GM21825 (cell line): Measurements from ENCODE around the gene AFF2.

Source experiments
- ATAC-seq: cut with Tn5 transposase; IDR thresholded peaks from one replicate; pipeline ENCODE4 v1.9.1; 2021; ENCODE audit warnings: mild to moderate bottlenecking, moderate library complexity; ENCODE audit not compliant: unreplicated experiment

AFF2 gene

DNA sequence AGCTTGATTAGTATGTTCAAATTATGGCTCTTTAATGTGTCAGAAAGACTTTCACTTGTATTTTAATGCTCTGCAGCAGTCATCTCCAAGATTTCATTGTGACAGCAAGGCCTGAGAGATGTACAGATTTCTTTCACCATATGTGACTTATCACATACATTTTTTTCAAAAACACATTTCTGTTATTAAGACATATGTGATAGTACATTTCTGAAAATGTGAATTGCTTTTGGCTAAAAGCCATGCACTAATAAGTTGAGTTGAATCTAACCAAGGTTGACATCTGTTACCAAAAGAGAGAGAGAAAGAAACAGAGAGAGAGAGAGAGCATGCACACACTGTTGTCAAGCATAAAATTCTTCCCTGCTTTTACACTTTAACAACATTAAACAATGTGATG, 409.3 kb downstream of the AFF2 start:
- ATAC-seq: no peak

DNA sequence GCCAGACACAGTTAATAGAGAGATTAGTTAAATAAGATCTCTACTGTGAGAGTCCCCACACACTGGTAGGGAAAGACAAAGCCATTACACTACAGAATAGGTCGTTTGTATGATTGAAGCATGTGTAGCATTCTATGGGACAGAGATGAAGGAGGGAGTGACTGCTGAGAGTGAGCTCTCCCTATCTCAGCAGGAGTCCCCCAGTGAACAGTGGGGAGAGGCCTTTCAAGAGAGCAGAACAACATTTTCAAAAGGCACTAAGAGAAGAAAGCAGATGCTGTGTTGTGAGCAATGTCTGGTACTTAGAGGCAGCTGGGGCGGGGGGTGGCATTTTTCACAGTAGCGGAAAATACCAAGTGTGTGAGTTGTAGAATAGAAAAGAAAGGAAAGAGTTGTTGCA, 413.6 kb downstream of the AFF2 start:
- no peak for ATAC-seq

DNA sequence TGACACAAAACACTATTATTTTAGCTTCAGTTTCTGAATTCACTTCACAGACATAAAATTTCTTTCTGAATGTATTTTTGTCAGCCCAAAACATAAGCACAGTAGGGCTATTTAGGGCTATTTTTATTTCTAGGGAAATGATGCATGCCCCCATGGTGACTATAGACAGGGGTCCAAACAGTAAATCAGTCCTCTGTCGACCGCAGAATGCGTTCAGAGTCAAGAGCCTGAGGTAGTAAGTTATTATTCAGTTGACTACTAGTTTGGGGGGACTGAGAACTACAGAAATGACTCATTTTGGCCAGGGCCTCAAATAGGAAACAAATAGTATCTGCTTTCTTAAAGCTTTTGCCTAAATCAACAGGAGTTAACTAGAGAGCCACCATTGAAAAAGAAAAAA, 414.4 kb downstream of the AFF2 start:
- ATAC-seq: peak; percentile 83

DNA sequence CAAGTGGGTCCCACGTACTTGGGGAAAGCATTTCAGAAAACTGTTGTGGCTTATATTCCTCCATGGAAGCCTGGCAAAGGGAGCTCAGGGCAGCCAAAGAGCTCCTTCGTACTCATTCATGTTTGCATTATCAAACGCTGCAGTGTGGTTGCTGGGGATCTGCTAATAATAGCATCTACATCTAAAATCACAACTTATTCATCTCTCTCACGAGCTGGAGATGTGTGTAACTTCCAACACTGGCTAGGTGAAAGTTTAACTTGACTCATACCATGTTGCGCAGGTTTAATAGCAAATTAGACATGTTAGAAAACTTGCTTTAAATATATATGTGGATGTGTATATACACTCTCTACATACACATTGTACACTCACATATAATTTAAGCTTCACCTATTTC, 415.1 kb downstream of the AFF2 start:
- no peak for ATAC-seq

DNA sequence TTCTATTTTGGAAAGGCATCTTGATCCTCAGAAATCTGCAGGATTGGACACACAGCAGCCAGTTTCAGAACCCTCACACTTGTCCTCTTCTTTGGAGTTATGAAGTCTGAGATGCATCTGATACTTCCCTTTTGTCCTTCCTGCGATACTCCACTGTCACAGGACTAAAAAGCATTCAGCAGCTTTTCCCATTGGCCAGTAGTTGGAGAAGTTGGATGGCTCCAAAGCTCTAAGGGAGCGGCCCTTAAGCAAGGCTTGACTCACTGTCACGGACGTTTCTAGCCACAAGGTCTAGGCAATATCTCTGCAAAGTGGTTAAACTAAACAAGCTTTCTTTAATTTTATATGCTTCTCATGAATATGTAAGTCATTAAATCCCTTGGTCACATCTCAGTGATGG, 417.0 kb downstream of the AFF2 start:
- ATAC-seq: no peak

DNA sequence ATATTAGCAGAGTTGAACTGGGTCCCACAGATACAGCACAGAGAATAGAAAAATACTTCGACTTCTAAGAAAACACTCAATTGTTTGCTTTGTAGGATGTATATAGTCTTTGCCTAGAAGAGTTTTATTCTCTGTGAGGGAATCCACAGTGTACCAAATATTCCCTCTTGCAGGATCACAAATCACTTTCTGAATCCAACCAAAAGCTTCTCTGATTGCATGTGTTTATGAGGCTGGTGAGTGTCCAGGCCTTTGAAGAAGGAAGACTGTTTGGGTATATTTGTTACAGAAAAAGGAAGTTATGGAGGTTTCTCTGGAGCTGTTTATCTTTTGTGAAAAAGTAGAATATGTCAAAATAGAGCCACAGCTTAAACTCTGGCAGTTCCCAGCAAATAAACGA, 423.2 kb downstream of the AFF2 start:
- ATAC-seq: no peak

DNA sequence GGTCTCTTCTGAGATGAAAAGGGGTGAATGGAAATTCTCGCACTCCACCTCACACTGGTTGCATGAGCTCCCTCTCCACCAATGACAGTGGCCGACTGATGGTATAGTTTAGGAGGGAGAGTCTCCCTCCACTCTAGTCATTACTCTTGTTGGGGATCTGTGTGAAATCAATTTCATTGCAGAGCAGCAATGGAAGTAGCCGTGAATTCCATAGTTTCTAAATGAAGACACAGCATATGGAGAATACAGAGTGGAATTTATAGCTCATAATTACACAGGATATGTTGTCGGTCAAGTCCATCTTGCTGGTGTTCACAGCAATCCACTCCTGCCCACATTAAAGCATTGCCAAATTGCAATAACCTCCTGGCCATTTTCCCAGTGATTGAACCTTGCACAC, 426.0 kb downstream of the AFF2 start:
- no peak for ATAC-seq

DNA sequence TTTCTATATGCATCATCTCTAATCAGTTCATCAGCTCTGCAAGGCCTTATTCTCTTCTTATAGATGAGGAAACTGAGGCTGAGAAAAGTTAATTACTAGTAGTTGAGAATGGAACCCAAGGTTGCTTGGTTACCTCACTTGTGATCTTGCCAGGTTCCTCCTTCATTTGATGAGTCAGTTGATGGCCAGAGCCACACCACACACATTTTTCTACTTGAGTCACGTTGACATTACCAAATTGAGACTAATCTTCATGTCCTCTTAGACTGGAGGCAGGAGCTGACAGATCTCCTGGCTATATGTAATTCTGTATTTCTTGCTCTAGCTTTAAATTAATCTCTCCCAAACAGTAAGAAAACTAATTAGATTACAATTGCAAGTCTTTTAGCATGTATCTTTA, 428.4 kb downstream of the AFF2 start:
- ATAC-seq: no peak

DNA sequence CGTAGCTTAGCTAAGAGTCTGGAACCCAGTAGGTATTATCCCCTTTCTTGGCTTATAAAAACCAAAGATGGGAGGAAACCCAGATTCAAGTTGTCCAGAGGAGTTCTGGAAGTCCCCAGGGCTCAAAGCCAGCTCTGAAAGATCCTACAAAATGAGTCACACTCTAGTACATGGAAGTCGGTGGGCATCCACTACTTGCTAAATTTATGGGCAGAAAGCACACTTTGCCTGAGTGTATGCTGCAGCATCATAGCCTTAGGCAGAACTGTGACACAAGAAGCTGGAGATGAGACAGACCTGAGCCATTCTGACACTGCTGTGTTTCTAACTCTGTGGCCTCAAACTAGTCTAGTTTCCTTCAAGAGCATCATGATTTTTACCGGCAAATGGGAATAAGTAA, 429.3 kb downstream of the AFF2 start:
- no peak for ATAC-seq

DNA sequence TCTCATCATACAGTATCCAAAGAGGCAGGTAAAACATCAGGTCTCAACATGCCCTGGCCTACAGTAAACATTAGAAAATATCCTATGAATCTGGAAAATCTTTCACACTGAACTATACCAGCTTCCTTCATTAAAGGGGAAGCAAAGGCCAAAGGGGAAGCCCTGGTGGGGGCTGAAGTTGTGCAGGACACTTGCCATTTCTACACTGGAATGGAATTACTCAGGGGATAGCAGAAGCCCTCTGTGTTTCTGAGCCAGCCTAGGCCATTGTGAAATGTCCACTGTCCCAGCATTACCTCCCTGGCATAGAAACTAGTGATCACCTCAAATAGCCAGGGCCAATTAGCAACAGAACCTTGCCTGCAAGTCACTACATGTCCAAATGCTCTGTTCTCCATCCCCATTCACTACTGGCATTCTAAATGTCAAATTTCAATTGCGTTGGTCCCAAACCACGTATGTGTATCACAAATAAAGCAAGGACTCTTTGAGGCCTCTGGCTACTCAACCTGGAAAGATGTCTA, 429.9 kb downstream of the AFF2 start:
- ATAC-seq: no peak

DNA sequence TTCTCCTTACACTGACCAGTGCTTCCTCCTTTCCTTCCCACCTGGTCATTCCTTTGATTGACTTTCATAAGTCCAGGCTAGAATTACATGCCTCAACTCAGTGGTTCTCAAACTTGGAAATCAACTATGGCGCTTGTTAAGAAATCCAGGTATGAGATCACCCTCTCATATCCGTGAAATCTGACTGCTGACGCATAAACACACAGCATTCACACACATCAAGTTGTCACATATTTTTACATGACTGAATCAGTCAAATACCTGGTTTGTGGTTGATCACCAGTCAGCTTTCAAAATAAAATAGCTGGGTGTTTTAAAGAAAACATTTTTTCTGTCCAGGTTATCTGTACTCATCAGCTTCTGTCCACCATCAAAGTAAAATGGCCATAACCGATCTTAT, 433.5 kb downstream of the AFF2 start:
- ATAC-seq: no peak

DNA sequence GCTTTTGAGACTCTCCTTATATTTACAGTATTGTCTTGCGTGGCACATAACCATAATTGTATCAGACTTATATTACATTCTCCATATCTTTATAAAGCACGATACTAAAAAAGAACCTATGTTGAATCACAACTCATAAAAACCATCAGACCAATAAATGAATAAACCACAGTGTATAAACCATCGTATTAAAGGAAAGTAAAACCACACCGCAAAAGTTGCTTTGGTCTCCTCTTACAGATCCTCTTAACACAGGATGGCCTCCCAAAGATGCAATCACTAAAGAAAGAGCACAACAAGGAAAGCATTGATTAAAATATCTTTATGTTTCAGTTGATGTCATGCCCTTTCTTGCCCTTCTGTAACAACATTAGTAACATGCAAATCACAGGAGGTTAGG, 437.9 kb downstream of the AFF2 start:
- ATAC-seq: no peak

DNA sequence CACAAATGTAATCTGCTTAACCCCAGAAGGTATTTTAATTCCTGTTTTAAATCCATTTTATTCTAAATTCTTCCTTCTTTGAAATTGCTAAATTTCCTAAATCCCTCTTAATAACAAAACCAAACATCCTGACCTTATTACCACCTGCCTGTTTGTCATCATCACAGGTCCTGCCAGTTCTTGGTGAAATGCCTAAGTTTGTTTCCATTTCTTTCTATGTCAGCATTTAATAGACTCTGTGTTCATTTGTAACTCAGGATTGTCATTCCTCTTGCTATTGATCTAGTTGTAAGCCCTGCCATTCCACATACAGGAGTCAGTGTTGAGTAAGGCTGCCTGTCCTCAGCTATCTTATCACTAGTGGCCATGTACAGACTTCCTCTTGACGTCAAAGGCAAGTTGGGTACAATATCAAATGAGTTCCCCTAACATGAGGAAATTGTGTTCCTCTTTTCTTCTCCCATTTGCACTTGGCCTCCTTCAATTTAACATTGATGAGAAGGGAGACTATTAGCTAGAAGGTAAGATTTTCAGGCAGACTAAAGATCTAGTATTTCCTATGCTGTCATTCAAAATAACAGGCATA, 440.1 kb downstream of the AFF2 start:
- ATAC-seq: no peak

DNA sequence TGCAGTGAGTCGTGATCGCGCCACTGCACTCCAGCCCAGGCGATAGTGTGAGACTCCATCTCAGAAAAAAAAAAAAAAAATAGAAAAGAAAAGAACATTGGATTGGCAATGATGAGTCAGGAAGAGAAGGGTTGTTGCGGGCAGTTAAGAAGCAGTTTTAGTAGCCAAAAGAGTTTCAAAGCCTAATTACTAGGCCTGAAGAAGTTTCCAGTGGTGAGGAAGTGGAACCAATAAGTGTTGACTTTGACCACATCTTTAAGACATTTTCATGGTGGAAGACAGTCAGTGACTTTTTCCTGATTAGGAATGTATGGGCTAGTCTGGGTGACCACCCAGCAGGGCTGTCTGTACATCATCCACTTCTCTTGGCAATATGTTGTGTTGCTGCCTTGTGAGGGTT, 442.3 kb downstream of the AFF2 start:
- no peak for ATAC-seq

DNA sequence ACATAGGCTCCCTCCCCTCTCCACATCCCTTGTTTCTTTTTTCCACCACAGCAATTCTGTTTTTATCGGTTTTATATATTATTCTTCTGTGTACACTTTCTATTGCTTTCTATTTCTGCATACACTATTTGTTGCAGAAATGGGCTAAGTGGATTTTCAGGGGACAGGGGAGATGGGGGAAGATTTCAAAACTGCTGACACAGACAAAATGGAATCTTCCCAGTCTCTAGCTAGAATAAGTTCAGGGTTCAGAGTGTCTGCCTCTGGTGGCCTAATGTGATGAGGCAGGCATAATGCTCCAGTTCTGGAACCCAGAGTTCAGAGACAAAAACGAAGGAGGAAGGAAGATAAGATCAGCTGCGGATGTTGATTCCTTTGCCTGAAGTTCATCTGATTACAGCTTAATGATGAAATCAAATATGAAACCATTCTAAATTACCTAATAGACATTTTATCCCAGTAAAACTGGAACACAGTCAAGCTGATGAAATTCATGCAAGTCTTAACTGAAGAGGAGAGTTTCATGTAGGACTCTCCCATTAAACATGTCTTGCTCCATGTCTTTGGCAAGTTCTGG, 447.1 kb downstream of the AFF2 start:
- ATAC-seq: no peak

DNA sequence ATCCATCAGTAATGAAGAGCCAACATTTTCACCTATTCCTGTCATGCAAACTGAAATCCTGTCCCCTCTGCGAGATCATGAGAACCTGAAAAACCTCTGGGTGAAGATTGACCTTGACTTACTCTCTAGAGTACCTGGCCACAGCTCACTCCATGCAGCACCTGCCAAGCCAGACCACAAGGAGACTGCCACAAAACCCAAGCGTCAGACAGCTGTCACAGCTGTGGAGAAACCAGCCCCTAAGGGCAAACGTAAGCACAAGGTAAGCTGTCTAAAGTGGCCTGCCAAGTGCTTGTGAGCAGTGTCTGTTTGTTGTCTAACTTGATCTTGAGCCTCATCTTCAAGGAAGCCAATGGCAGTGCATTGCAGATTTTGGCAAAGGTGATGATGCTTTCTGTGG, 455.9 kb downstream of the AFF2 start:
- ATAC-seq: no peak

DNA sequence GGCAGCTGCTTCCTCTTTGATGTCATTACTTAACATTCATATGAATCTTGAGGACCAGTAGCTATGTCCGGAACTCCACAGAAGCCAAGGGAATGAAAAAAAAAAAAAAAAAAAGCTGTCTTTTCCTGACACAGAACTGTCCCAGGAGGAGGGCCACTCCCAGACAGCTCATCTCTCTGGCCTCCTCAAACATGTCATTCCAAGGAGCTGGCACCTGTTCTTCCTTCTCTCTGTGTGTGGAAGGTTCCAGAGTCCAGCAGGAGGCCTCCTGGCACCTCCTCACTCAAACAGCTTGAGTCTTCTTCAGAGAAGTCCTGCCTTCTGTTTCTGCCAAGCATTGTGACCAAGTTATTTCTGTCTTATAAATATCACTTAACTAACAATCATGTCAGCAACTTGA, 458.5 kb downstream of the AFF2 start:
- ATAC-seq: no peak

DNA sequence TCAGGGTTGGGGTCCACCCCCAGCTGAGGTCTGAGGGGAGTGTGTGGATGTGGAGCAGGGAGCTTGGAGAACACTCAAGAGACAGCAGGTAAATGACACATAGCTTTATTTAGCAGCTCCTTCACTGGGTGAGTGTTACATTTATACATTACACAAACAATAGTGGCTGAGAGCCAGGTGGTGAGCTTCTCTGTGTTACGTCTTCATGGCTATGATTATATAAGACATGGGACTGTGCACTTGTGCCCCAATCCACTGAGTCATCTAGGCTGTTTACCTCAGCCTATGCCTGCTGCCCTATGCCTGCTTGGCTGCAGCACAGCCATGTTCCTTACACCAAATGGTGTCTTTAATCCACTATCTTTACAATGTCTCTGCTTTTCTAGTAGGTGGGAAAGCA, 459.6 kb downstream of the AFF2 start:
- no peak for ATAC-seq

DNA sequence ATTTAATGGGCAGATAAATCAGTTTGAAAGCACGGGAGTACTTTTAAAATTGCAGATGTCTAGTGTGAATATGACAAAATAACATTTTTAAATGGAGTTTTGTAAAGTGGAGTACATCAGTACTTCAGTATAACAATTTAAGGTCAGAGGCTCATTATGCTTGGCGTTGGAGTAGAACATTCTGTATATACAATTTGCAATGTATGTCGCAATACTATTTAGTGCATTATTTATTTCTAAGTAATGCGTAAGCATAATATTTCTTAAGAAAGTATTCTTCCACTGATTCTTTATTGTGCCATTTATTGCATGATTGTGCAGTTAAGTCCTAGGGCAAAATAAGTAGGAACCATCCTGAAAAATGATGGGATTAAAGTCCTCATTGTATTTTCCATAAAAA, 461.6 kb downstream of the AFF2 start:
- ATAC-seq: no peak

DNA sequence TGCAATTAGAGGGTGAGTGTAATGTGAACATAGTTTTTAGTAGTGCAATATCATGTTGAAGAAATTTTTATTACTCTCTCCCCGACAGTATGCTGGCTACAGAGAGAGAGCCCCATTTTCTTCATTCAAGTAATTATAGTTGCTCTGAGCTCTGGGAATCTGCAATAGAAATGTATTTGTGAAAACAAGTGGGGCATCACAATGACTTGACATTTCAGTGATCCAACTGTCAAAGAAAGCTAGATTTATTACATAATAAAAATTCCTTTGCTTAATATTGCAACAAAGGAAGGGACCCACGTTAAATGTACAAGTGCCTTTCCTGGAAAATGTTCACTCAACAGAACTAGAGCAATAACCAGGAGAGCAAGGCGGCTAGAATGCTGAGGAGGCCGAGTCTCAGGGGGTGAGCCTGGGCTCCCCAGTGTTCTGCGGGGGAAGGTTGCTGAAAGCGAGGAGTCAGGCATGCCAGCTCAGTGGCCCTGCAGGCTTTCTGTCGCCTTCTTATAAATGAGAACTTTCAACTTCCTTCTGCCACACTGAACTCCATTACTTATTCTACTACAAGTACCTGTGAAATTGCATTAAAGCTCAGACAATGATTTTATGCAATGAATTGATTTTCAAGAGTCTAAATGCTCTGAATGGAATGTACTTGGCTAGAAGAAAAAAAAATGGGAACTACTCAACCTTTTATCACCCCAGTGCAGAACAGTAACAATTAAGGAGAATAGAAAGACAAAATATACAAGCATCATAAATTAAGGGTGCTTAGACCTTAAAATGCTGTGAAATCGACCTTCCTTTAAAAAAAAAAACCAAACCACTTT, 476.4 kb downstream of the AFF2 start:
- no peak for ATAC-seq

DNA sequence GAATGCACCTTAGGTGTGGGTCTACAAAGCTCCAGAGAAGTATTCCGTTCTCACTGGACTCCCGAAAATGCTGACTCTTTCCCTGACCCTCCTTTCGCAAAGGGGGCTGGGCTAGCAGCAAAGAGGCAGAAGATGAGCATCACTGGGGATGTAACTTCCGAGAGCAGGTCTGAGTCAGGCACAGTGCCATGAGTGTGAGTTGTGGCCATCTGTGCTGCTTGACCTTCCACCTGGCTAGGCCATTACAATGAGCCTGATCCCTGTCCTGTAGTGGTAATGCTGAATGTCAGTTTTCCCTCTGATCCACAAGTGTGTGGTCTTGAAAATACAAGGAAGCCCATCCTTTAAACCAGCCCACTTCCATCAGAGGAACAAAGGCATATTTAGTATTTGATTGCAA, 479.4 kb downstream of the AFF2 start:
- no peak for ATAC-seq

DNA sequence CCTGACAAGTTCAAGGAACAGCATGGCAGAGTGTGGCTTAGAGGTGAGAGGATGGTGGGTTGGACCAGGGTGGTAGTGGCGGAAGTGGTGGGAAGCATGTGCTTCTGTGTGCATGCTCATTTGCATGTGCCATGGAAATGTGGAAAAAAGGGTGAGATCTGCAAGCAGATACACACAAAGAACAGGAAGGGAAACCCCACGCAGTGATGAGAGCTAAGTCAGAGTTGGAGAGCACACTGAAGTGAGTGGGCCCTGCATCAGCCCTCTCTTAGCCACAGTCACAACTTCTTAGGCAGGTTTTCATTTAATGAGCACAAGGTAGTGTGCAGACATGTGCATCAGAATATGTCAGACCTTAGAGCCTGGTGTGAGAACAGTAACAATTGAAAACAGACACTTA, 483.8 kb downstream of the AFF2 start:
- no peak for ATAC-seq
